ENCODE data around the gene AOX1. TPM values are rescaled to one million over a fixed set of nuclear protein-coding genes. Genes with fewer than 3 reads are reported as not detected.
"Not testable (repeated sequence)": the region's sequence is repeated elsewhere in the genome, so short reads cannot be mapped to it uniquely, and the experiment has no call there.

AOX1 gene
- total RNA-seq, 2 experiments from 2014 or later, result 0.19 to 0.22 TPM

GRCh38 chr2:200622106-200622505 lies 36.3 kb downstream of the AOX1 start:
- H3K27ac Mint-ChIP-seq, result no peak overlapping the region
- DNase-seq, result no peak
- H3K27me3 Mint-ChIP-seq, result peaks cover 1% of the 10 kb centered on the region
- CTCF ChIA-PET, result no interaction called here
- peaks cover 13% of the 10 kb centered on the region for H3K4me1 Mint-ChIP-seq
- no peaks in the 10 kb centered on the region for H3K9me3 Mint-ChIP-seq
- H3K36me3 Mint-ChIP-seq (ENCODE audit: low read depth), result no peaks in the 10 kb centered on the region
- no peak overlapping the region for H3K4me3 Mint-ChIP-seq
- POLR2A ChIA-PET, result no interaction called here

- POLR2A ChIA-PET, result no interaction called here
- Mint-ChIP-seq H3K27ac (no peak overlapping the region), H3K4me1 (no peaks in the 10 kb centered on the region), H3K27me3 (peaks cover 2% of the 10 kb centered on the region), H3K36me3 (ENCODE audit: low read depth) (no peaks in the 10 kb centered on the region), H3K9me3 (no peaks in the 10 kb centered on the region), H3K4me3 (no peak overlapping the region)
- no peak for DNase-seq
- CTCF ChIA-PET, result interaction anchor here (1.0 kb wide), 1 partner anchor 10 kb away, joined by 3 read pairs; no protein-coding TSS in a partner anchor
Observed at GRCh38 chr2:200624026-200624425, 38.2 kb downstream of the AOX1 start.

GRCh38 chr2:200624658-200625057 lies 38.8 kb downstream of the AOX1 start:
- Mint-ChIP-seq H3K27me3 (peaks cover 3% of the 10 kb centered on the region), H3K9me3 (no peaks in the 10 kb centered on the region), H3K4me3 (no peak overlapping the region), H3K4me1 (no peaks in the 10 kb centered on the region), H3K27ac (no peak overlapping the region), H3K36me3 (ENCODE audit: low read depth) (no peaks in the 10 kb centered on the region)
- no peak for DNase-seq
- ChIA-PET CTCF (no interaction called here), POLR2A (no interaction called here)

- ChIA-PET POLR2A (no interaction called here), CTCF (no interaction called here)
- no peak overlapping the region for H3K4me3 Mint-ChIP-seq
- H3K4me1 Mint-ChIP-seq, result no peaks in the 10 kb centered on the region
- no peak for DNase-seq
- H3K27ac Mint-ChIP-seq, result no peak overlapping the region
- H3K36me3 Mint-ChIP-seq (ENCODE audit: low read depth), result no peaks in the 10 kb centered on the region
- peaks cover 5% of the 10 kb centered on the region for H3K27me3 Mint-ChIP-seq
- H3K9me3 Mint-ChIP-seq, result no peaks in the 10 kb centered on the region
Observed at GRCh38 chr2:200625282-200625681, 39.5 kb downstream of the AOX1 start.

- Mint-ChIP-seq H3K27ac (no peak overlapping the region), H3K27me3 (peaks cover 5% of the 10 kb centered on the region), H3K4me1 (no peaks in the 10 kb centered on the region), H3K9me3 (no peaks in the 10 kb centered on the region), H3K4me3 (no peak overlapping the region), H3K36me3 (ENCODE audit: low read depth) (no peaks in the 10 kb centered on the region)
- DNase-seq, result no peak
- POLR2A ChIA-PET, result no interaction called here
- CTCF ChIA-PET, result interaction anchor here (0.6 to 0.7 kb wide), 2 partner anchors 8 to 593 kb away, joined by 4 read pairs; no protein-coding TSS in a partner anchor
Observed at GRCh38 chr2:200625958-200626363, 40.1 kb downstream of the AOX1 start.

- CTCF ChIA-PET, result no interaction called here
- no peak for DNase-seq
- Mint-ChIP-seq H3K4me3 (no peak overlapping the region), H3K27me3 (peaks cover 7% of the 10 kb centered on the region), H3K9me3 (no peaks in the 10 kb centered on the region), H3K4me1 (no peaks in the 10 kb centered on the region), H3K27ac (no peak overlapping the region), H3K36me3 (ENCODE audit: low read depth) (no peaks in the 10 kb centered on the region)
- POLR2A ChIA-PET, result no interaction called here
Observed at GRCh38 chr2:200627110-200627770, 41.4 kb downstream of the AOX1 start.

GRCh38 chr2:200628461-200628860 lies 42.6 kb downstream of the AOX1 start:
- H3K36me3 Mint-ChIP-seq (ENCODE audit: low read depth); H3K4me1 Mint-ChIP-seq; POLR2A ChIA-PET; H3K9me3 Mint-ChIP-seq; DNase-seq; H3K27ac Mint-ChIP-seq; H3K4me3 Mint-ChIP-seq: not testable (repeated sequence)
- CTCF ChIA-PET, result interaction anchor here (1.1 kb wide), 1 partner anchor 9 kb away, joined by 5 read pairs; no protein-coding TSS in a partner anchor
- peaks cover 17% of the 10 kb centered on the region for H3K27me3 Mint-ChIP-seq

- ChIA-PET POLR2A (no interaction called here), CTCF (no interaction called here)
Observed at GRCh38 chr2:200631287-200631686, 45.5 kb downstream of the AOX1 start.

GRCh38 chr2:200634231-200634964 lies 48.6 kb downstream of the AOX1 start:
- POLR2A ChIA-PET, result no interaction called here
- CTCF ChIA-PET, result no interaction called here
- H3K9me3 Mint-ChIP-seq, result no peaks in the 10 kb centered on the region
- no peaks in the 10 kb centered on the region for H3K4me1 Mint-ChIP-seq
- no peak for DNase-seq
- H3K36me3 Mint-ChIP-seq (ENCODE audit: low read depth), result no peaks in the 10 kb centered on the region
- no peak overlapping the region for H3K4me3 Mint-ChIP-seq
- no peak overlapping the region for H3K27ac Mint-ChIP-seq
- H3K27me3 Mint-ChIP-seq, result peaks cover 30% of the 10 kb centered on the region

More at GRCh38 chr2:200631287-200631686, 45.5 kb downstream of the AOX1 start:
- Mint-ChIP-seq H3K9me3 (no peaks in the 10 kb centered on the region), H3K27ac (no peak overlapping the region), H3K27me3 (peaks cover 30% of the 10 kb centered on the region), H3K4me3 (no peak overlapping the region), H3K36me3 (ENCODE audit: low read depth) (no peaks in the 10 kb centered on the region), H3K4me1 (no peaks in the 10 kb centered on the region)
- DNase-seq, result no peak

GRCh38 chr2:200635251-200635650 lies 49.4 kb downstream of the AOX1 start:
- no peak overlapping the region for H3K4me3 Mint-ChIP-seq
- H3K36me3 Mint-ChIP-seq (ENCODE audit: low read depth), result no peaks in the 10 kb centered on the region
- H3K9me3 Mint-ChIP-seq, result no peaks in the 10 kb centered on the region
- ChIA-PET CTCF (interaction anchor here (0.6 kb wide), 1 partner anchor 213 kb away, joined by 4 read pairs; no protein-coding TSS in a partner anchor), POLR2A (no interaction called here)
- no peaks in the 10 kb centered on the region for H3K4me1 Mint-ChIP-seq
- H3K27ac Mint-ChIP-seq, result no peak overlapping the region
- H3K27me3 Mint-ChIP-seq, result peaks cover 27% of the 10 kb centered on the region
- no peak for DNase-seq

- H3K27me3 Mint-ChIP-seq, result peaks cover 21% of the 10 kb centered on the region
- no peaks in the 10 kb centered on the region for H3K36me3 Mint-ChIP-seq (ENCODE audit: low read depth)
- no peaks in the 10 kb centered on the region for H3K9me3 Mint-ChIP-seq
- no peak overlapping the region for H3K27ac Mint-ChIP-seq
- no peak overlapping the region for H3K4me3 Mint-ChIP-seq
- H3K4me1 Mint-ChIP-seq, result no peaks in the 10 kb centered on the region
- ChIA-PET POLR2A (no interaction called here), CTCF (no interaction called here)
- no peak for DNase-seq
Observed at GRCh38 chr2:200637901-200638300, 52.1 kb downstream of the AOX1 start.

- Mint-ChIP-seq H3K36me3 (ENCODE audit: low read depth) (no peaks in the 10 kb centered on the region), H3K4me1 (no peaks in the 10 kb centered on the region), H3K9me3 (no peaks in the 10 kb centered on the region), H3K27me3 (peaks cover 5% of the 10 kb centered on the region), H3K4me3 (no peak overlapping the region), H3K27ac (no peak overlapping the region)
- POLR2A ChIA-PET, result no interaction called here
- DNase-seq, result no peak
- CTCF ChIA-PET, result no interaction called here
Observed at GRCh38 chr2:200640176-200640575, 54.4 kb downstream of the AOX1 start.

- CTCF ChIA-PET, result interaction anchor here (0.6 kb wide), 1 partner anchor 1773 kb away, joined by 3 read pairs; no protein-coding TSS in a partner anchor
- peaks cover 8% of the 10 kb centered on the region for H3K27me3 Mint-ChIP-seq
- H3K36me3 Mint-ChIP-seq (ENCODE audit: low read depth), result no peaks in the 10 kb centered on the region
- no peaks in the 10 kb centered on the region for H3K9me3 Mint-ChIP-seq
- H3K4me1 Mint-ChIP-seq, result no peaks in the 10 kb centered on the region
- H3K4me3 Mint-ChIP-seq, result no peak overlapping the region
- H3K27ac Mint-ChIP-seq, result no peak overlapping the region
- DNase-seq, result no peak
- POLR2A ChIA-PET, result interaction anchor here (0.6 kb wide), 1 partner anchor 1605 kb away, joined by 7 read pairs; no protein-coding TSS in a partner anchor
Observed at GRCh38 chr2:200640901-200641300, 55.1 kb downstream of the AOX1 start.
